Neutrophil (primary cell): Measurements from ENCODE around the gene CAMK2B.

Source experiments
- H3K27ac ChIP-seq: fragments of 200-600 bp; sonication (generic); 2 replicates; pipeline ENCODE4 v1.5.1; 2016; ENCODE audit warnings: mild to moderate bottlenecking, moderate library complexity
- H3K27me3 ChIP-seq: fragments of 200-600 bp; sonication (generic); 2 replicates; pipeline ENCODE4 v1.6.0; 2016; ENCODE audit warnings: mild to moderate bottlenecking
- H3K36me3 ChIP-seq: fragments of 200-600 bp; sonication (generic); 2 replicates; pipeline ENCODE4 v1.5.1; 2017
- H3K4me1 ChIP-seq, 2 experiments: fragments of 200-600 bp in 1 of 2; sonication (generic) in 1 of 2; 1 replicate in 1 of 2; 2 replicates in 1 of 2; pipeline versions ENCODE4 v1.5.1 to v1.6.1; 2013 to 2016; ENCODE audit warnings: low read depth in 1 of 2, low read length in 1 of 2, mild to moderate bottlenecking in 1 of 2, moderate library complexity in 1 of 2; ENCODE audit not compliant: control insufficient read depth in 1 of 2, insufficient read depth in 1 of 2
- H3K4me3 ChIP-seq, 2 experiments: fragments of 200-600 bp in 1 of 2; sonication (generic) in 1 of 2; 1 replicate in 1 of 2; 2 replicates in 1 of 2; pipeline ENCODE4 v1.5.1; 2013 to 2016; ENCODE audit warnings: low read depth in 1 of 2, low read length in 1 of 2, mild to moderate bottlenecking in 1 of 2, moderate library complexity in 1 of 2
- H3K9me3 ChIP-seq: fragments of 200-600 bp; sonication (generic); 2 replicates; pipeline ENCODE4 v1.5.1; 2016
- CTCF ChIP-seq: fragments of 200-600 bp; sonication (generic); IDR thresholded peaks from 2 replicates; pipeline ENCODE4 v1.5.1; 2016; ENCODE audit warnings: antibody characterized with exemption

Gene CAMK2B

GRCh38 chr7:44335184-44335583, 9.8 kb upstream of the CAMK2B start:
- H3K27me3 ChIP-seq: no peaks in the 10 kb centered on the region
- no peaks in the 10 kb centered on the region for H3K4me1 ChIP-seq
- H3K9me3 ChIP-seq: no peaks in the 10 kb centered on the region
- H3K27ac ChIP-seq: no peak overlapping the region
- no peaks in the 10 kb centered on the region for H3K36me3 ChIP-seq
- H3K4me3 ChIP-seq: no peak overlapping the region
- no peak for TF ChIP-seq CTCF

DNA sequence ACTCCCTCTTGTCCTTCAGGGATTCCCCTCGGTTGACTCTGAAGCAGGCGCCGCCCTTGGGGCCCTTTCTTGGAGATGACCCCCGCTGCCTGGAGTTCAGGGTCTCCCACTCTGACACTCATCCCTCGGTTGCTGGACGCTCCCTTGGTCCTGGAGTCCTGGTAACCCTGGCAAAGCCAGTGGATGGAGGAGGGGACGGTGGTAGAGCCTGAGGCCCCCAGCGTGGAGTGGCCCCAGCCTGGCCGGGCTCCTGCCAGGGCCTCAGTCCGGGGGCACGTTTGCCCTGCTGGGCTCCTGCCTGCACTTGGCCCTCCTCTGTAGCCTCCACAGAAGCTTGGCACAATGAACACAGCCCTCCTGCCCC, 9.3 kb upstream of the CAMK2B start:
- H3K9me3 ChIP-seq: no peaks in the 10 kb centered on the region
- no peaks in the 10 kb centered on the region for H3K4me1 ChIP-seq
- no peaks in the 10 kb centered on the region for H3K36me3 ChIP-seq
- H3K4me3 ChIP-seq: no peak overlapping the region
- H3K27ac ChIP-seq: no peak overlapping the region
- no peak for TF ChIP-seq CTCF
- no peaks in the 10 kb centered on the region for H3K27me3 ChIP-seq

GRCh38 chr7:44333911-44334733, 8.7 kb upstream of the CAMK2B start:
- Histone ChIP-seq H3K4me3 (no peak overlapping the region), H3K9me3 (no peaks in the 10 kb centered on the region), H3K4me1 (no peaks in the 10 kb centered on the region), H3K27me3 (no peaks in the 10 kb centered on the region), H3K27ac (no peak overlapping the region), H3K36me3 (no peaks in the 10 kb centered on the region)
- no peak for TF ChIP-seq CTCF

DNA sequence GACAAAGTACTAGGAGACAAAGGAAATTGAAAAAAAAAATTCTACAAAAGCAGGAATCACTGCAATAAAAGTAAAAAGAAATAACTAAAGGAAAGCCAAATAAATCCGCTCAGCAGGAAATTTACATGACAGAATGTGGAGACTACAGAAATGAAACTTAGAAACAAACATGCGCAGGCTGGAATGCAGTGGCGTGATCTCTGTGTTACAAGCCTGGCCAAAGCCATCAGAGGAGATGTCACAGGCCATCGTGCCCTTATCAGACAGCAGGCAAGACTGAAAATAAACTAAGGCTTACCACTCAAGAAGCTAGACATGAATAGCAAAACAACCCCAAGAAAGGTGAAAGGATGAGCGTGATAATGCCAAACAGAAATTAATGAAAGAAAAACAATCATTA, 6.3 kb upstream of the CAMK2B start:
- TF ChIP-seq CTCF: no peak
- Histone ChIP-seq H3K27ac (no peak overlapping the region), H3K4me3 (no peak overlapping the region), H3K27me3 (peaks cover 22% of the 10 kb centered on the region), H3K9me3 (no peaks in the 10 kb centered on the region), H3K36me3 (no peaks in the 10 kb centered on the region), H3K4me1 (no peaks in the 10 kb centered on the region)

DNA sequence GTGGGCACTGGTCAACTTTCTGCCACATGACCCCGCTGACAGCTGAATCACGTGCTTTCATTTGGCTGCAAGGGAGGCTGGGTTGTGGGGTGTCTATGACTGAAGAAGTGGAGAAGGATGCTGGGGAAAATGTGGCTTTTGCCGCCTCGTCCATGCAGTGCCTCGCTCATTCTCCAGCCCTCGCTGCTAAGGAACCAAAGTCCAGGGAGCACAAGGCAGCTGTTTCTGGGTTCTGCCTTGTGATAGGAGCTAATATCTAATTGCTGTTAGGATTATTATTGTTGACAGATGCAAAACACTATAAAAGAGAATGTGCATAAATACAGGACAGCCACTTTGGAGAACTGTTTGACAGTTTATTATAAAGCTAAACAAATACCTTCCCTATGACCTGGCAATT, 4.9 kb upstream of the CAMK2B start:
- no peak overlapping the region for H3K27ac ChIP-seq
- TF ChIP-seq CTCF: no peak
- H3K4me3 ChIP-seq: no peak overlapping the region
- H3K4me1 ChIP-seq: no peaks in the 10 kb centered on the region
- no peaks in the 10 kb centered on the region for H3K36me3 ChIP-seq
- peaks cover 34% of the 10 kb centered on the region for H3K27me3 ChIP-seq
- no peaks in the 10 kb centered on the region for H3K9me3 ChIP-seq
